Measurements from ENCODE around the gene SLC16A7. TPM values are rescaled to one million over a fixed set of nuclear protein-coding genes. Genes with fewer than 3 reads are reported as not detected.

The SLC16A7 gene
- polyA plus RNA-seq, 1 donor = 4.2 TPM

GRCh38 chr12:59780605-59781135 lies 184.8 kb downstream of the SLC16A7 start:
- no CpG with 5 or more reads among the region's 3 CpGs for WGBS (ENCODE audit: insufficient coverage, low lambda C conversion rate)
- Histone ChIP-seq H3K4me1 (ENCODE audit: control insufficient read depth, insufficient read depth, low read length) (no peaks in the 10 kb centered on the region), H3K36me3 (ENCODE audit: control insufficient read depth, insufficient read depth, low read length) (no peaks in the 10 kb centered on the region), H3K9me3 (ENCODE audit: control insufficient read depth, low read depth, low read length) (no peaks in the 10 kb centered on the region), H3K4me3 (ENCODE audit: low read length) (no peak overlapping the region), H3K27ac (ENCODE audit: low read length) (no peak overlapping the region), H3K27me3 (ENCODE audit: control insufficient read depth, insufficient read depth, low read length) (no peaks in the 10 kb centered on the region)
- no peak for DNase-seq

- Histone ChIP-seq H3K27ac (ENCODE audit: low read length) (no peak overlapping the region), H3K4me1 (ENCODE audit: control insufficient read depth, insufficient read depth, low read length) (no peaks in the 10 kb centered on the region), H3K36me3 (ENCODE audit: control insufficient read depth, insufficient read depth, low read length) (no peaks in the 10 kb centered on the region), H3K4me3 (ENCODE audit: low read length) (no peak overlapping the region), H3K9me3 (ENCODE audit: control insufficient read depth, low read depth, low read length) (no peaks in the 10 kb centered on the region), H3K27me3 (ENCODE audit: control insufficient read depth, insufficient read depth, low read length) (no peaks in the 10 kb centered on the region)
- DNase-seq = no peak
- no CpG with 5 or more reads among the region's 4 CpGs for WGBS (ENCODE audit: insufficient coverage, low lambda C conversion rate)
Observed at GRCh38 chr12:59787610-59788009, 191.8 kb downstream of the SLC16A7 start.

GRCh38 chr12:59792647-59793046 lies 196.8 kb downstream of the SLC16A7 start:
- no peak overlapping the region for H3K27ac ChIP-seq (ENCODE audit: low read length)
- no peak overlapping the region for H3K4me3 ChIP-seq (ENCODE audit: low read length)
- H3K9me3 ChIP-seq (ENCODE audit: control insufficient read depth, low read depth, low read length) = no peaks in the 10 kb centered on the region
- no peak for DNase-seq
- no CpG with 5 or more reads among the region's 1 CpG for WGBS (ENCODE audit: insufficient coverage, low lambda C conversion rate)
- H3K36me3 ChIP-seq (ENCODE audit: control insufficient read depth, insufficient read depth, low read length) = no peaks in the 10 kb centered on the region
- no peaks in the 10 kb centered on the region for H3K4me1 ChIP-seq (ENCODE audit: control insufficient read depth, insufficient read depth, low read length)
- no peaks in the 10 kb centered on the region for H3K27me3 ChIP-seq (ENCODE audit: control insufficient read depth, insufficient read depth, low read length)

GRCh38 chr12:59803735-59804134 lies 207.9 kb downstream of the SLC16A7 start:
- 57% methylated on average over 1 of the region's 1 CpG for WGBS (ENCODE audit: insufficient coverage, low lambda C conversion rate)
- Histone ChIP-seq H3K36me3 (ENCODE audit: control insufficient read depth, insufficient read depth, low read length) (no peaks in the 10 kb centered on the region), H3K9me3 (ENCODE audit: control insufficient read depth, low read depth, low read length) (no peaks in the 10 kb centered on the region), H3K27ac (ENCODE audit: low read length) (no peak overlapping the region), H3K4me1 (ENCODE audit: control insufficient read depth, insufficient read depth, low read length) (no peaks in the 10 kb centered on the region), H3K27me3 (ENCODE audit: control insufficient read depth, insufficient read depth, low read length) (no peaks in the 10 kb centered on the region), H3K4me3 (ENCODE audit: low read length) (no peak overlapping the region)
- DNase-seq = no peak

GRCh38 chr12:59808317-59808910 lies 212.6 kb downstream of the SLC16A7 start:
- Histone ChIP-seq H3K27me3 (ENCODE audit: control insufficient read depth, insufficient read depth, low read length) (no peaks in the 10 kb centered on the region), H3K27ac (ENCODE audit: low read length) (no peak overlapping the region), H3K9me3 (ENCODE audit: control insufficient read depth, low read depth, low read length) (no peaks in the 10 kb centered on the region), H3K4me3 (ENCODE audit: low read length) (no peak overlapping the region), H3K36me3 (ENCODE audit: control insufficient read depth, insufficient read depth, low read length) (no peaks in the 10 kb centered on the region), H3K4me1 (ENCODE audit: control insufficient read depth, insufficient read depth, low read length) (no peaks in the 10 kb centered on the region)
- WGBS (ENCODE audit: insufficient coverage, low lambda C conversion rate) = no CpG with 5 or more reads among the region's 3 CpGs
- DNase-seq = peak in 1 of 2 donors; percentile 11

- Histone ChIP-seq H3K9me3 (ENCODE audit: control insufficient read depth, low read depth, low read length) (no peaks in the 10 kb centered on the region), H3K4me3 (ENCODE audit: low read length) (no peak overlapping the region), H3K36me3 (ENCODE audit: control insufficient read depth, insufficient read depth, low read length) (no peaks in the 10 kb centered on the region), H3K4me1 (ENCODE audit: control insufficient read depth, insufficient read depth, low read length) (no peaks in the 10 kb centered on the region), H3K27me3 (ENCODE audit: control insufficient read depth, insufficient read depth, low read length) (no peaks in the 10 kb centered on the region), H3K27ac (ENCODE audit: low read length) (no peak overlapping the region)
- no peak for DNase-seq
- no CpG with 5 or more reads among the region's 14 CpGs for WGBS (ENCODE audit: insufficient coverage, low lambda C conversion rate)
Observed at GRCh38 chr12:59811991-59812390, 216.2 kb downstream of the SLC16A7 start.

- Histone ChIP-seq H3K4me1 (ENCODE audit: control insufficient read depth, insufficient read depth, low read length) (no peaks in the 10 kb centered on the region), H3K27ac (ENCODE audit: low read length) (no peak overlapping the region), H3K9me3 (ENCODE audit: control insufficient read depth, low read depth, low read length) (no peaks in the 10 kb centered on the region), H3K4me3 (ENCODE audit: low read length) (no peak overlapping the region), H3K27me3 (ENCODE audit: control insufficient read depth, insufficient read depth, low read length) (no peaks in the 10 kb centered on the region), H3K36me3 (ENCODE audit: control insufficient read depth, insufficient read depth, low read length) (no peaks in the 10 kb centered on the region)
- no peak for DNase-seq
- 100% methylated on average over 1 of the region's 7 CpGs for WGBS (ENCODE audit: insufficient coverage, low lambda C conversion rate)
Observed at GRCh38 chr12:59812716-59813115, 216.9 kb downstream of the SLC16A7 start.

GRCh38 chr12:59820594-59821011 lies 224.8 kb downstream of the SLC16A7 start:
- H3K4me3 ChIP-seq (ENCODE audit: low read length) = no peak overlapping the region

GRCh38 chr12:59823567-59823966 lies 227.7 kb downstream of the SLC16A7 start:
- DNase-seq = no peak
- H3K9me3 ChIP-seq (ENCODE audit: control insufficient read depth, low read depth, low read length) = no peaks in the 10 kb centered on the region
- H3K27ac ChIP-seq (ENCODE audit: low read length) = no peak overlapping the region
- no peaks in the 10 kb centered on the region for H3K36me3 ChIP-seq (ENCODE audit: control insufficient read depth, insufficient read depth, low read length)
- no peaks in the 10 kb centered on the region for H3K4me1 ChIP-seq (ENCODE audit: control insufficient read depth, insufficient read depth, low read length)
- no peaks in the 10 kb centered on the region for H3K27me3 ChIP-seq (ENCODE audit: control insufficient read depth, insufficient read depth, low read length)
- H3K4me3 ChIP-seq (ENCODE audit: low read length) = no peak overlapping the region

More at GRCh38 chr12:59820594-59821011, 224.8 kb downstream of the SLC16A7 start:
- Histone ChIP-seq H3K27me3 (ENCODE audit: control insufficient read depth, insufficient read depth, low read length) (no peaks in the 10 kb centered on the region), H3K27ac (ENCODE audit: low read length) (no peak overlapping the region), H3K9me3 (ENCODE audit: control insufficient read depth, low read depth, low read length) (no peaks in the 10 kb centered on the region), H3K4me1 (ENCODE audit: control insufficient read depth, insufficient read depth, low read length) (no peaks in the 10 kb centered on the region), H3K36me3 (ENCODE audit: control insufficient read depth, insufficient read depth, low read length) (no peaks in the 10 kb centered on the region)
- DNase-seq = no peak
- WGBS (ENCODE audit: insufficient coverage, low lambda C conversion rate) = 100% methylated on average over 1 of the region's 2 CpGs

GRCh38 chr12:59827767-59828166 lies 231.9 kb downstream of the SLC16A7 start:
- Histone ChIP-seq H3K27ac (ENCODE audit: low read length) (no peak overlapping the region), H3K4me3 (ENCODE audit: low read length) (no peak overlapping the region), H3K36me3 (ENCODE audit: control insufficient read depth, insufficient read depth, low read length) (no peaks in the 10 kb centered on the region), H3K9me3 (ENCODE audit: control insufficient read depth, low read depth, low read length) (no peaks in the 10 kb centered on the region), H3K4me1 (ENCODE audit: control insufficient read depth, insufficient read depth, low read length) (no peaks in the 10 kb centered on the region), H3K27me3 (ENCODE audit: control insufficient read depth, insufficient read depth, low read length) (no peaks in the 10 kb centered on the region)
- DNase-seq = no peak
- 71% methylated on average over 1 of the region's 3 CpGs for WGBS (ENCODE audit: insufficient coverage, low lambda C conversion rate)

- Histone ChIP-seq H3K36me3 (ENCODE audit: control insufficient read depth, insufficient read depth, low read length) (no peaks in the 10 kb centered on the region), H3K4me3 (ENCODE audit: low read length) (no peak overlapping the region), H3K27ac (ENCODE audit: low read length) (no peak overlapping the region), H3K9me3 (ENCODE audit: control insufficient read depth, low read depth, low read length) (no peaks in the 10 kb centered on the region), H3K27me3 (ENCODE audit: control insufficient read depth, insufficient read depth, low read length) (no peaks in the 10 kb centered on the region), H3K4me1 (ENCODE audit: control insufficient read depth, insufficient read depth, low read length) (no peaks in the 10 kb centered on the region)
- DNase-seq = no peak
Observed at GRCh38 chr12:59828521-59828920, 232.7 kb downstream of the SLC16A7 start.
